Measurements from ENCODE around the gene HEMGN.

Gene HEMGN

GRCh38 chr9:97900738-97901565, 37.0 kb downstream of the HEMGN start:
- Histone ChIP-seq H2BK12ac (ENCODE audit: low read length) (no peak overlapping the region), H3K27ac (replicated peaks; ENCODE audit: low read length) (no peak overlapping the region), H3K4me3 (ENCODE audit: low read length in 2 of 2) (no peak overlapping the region), H2BK5ac (ENCODE audit: low read length) (no peak overlapping the region), H3K9ac (ENCODE audit: low read depth, low read length, poor library complexity) (no peak overlapping the region), H4K8ac (ENCODE audit: low read depth, low read length) (no peak overlapping the region), H3K23ac (ENCODE audit: low read depth, low read length, poor library complexity) (no peak overlapping the region), H3K4me2 (ENCODE audit: insufficient read depth, low read length, poor library complexity, severe bottlenecking) (no peak overlapping the region), H3K36me3 (replicated peaks in 1 of 2; ENCODE audit: control insufficient read depth in 2 of 2, insufficient read depth in 2 of 2, low read length in 2 of 2) (peaks cover 2 to 8% of the 10 kb centered on the region in 2 donors), H3K79me1 (ENCODE audit: low read depth, low read length) (no peaks in the 10 kb centered on the region), H3K9me3 (replicated peaks in 1 of 2; ENCODE audit: control insufficient read depth in 2 of 2, insufficient read depth in 1 of 2, low read depth in 1 of 2, low read length in 2 of 2) (no peaks in the 10 kb centered on the region), H3K27me3 (ENCODE audit: control insufficient read depth in 3 of 3, insufficient read depth in 3 of 3, low read depth in 1 of 3, low read length in 3 of 3) (no peaks in the 10 kb centered on the region), H3K4ac (ENCODE audit: low read length) (no peak overlapping the region), H3K4me1 (ENCODE audit: control insufficient read depth in 2 of 2, insufficient read depth in 1 of 2, low read depth in 1 of 2, low read length in 2 of 2) (no peaks in the 10 kb centered on the region), H3K14ac (ENCODE audit: low read length) (no peak overlapping the region), H4K91ac (ENCODE audit: low read depth, low read length, poor library complexity) (no peak overlapping the region), H2BK15ac (ENCODE audit: low read length) (no peak overlapping the region), H2AFZ (ENCODE audit: low read length) (no peak overlapping the region), H2BK120ac (ENCODE audit: low read depth, low read length) (no peak overlapping the region), H2AK5ac (ENCODE audit: low read depth, low read length) (no peak overlapping the region), H3K18ac (ENCODE audit: low read length) (no peak overlapping the region)
- WGBS, 2 donors (ENCODE audit: extremely low coverage in 2 of 2, insufficient read length in 2 of 2, insufficient replicate concordance in 1 of 2), result no CpG with 5 or more reads among the region's 5 CpGs
- DNase-seq (ENCODE audit: low spot score), result peak; percentile 33

- no peak for DNase-seq (ENCODE audit: low spot score)
- Histone ChIP-seq H3K4ac (ENCODE audit: low read length) (no peak overlapping the region), H2AFZ (ENCODE audit: low read length) (no peak overlapping the region), H2AK5ac (ENCODE audit: low read depth, low read length) (no peak overlapping the region), H3K4me1 (ENCODE audit: control insufficient read depth in 2 of 2, insufficient read depth in 1 of 2, low read depth in 1 of 2, low read length in 2 of 2) (no peaks in the 10 kb centered on the region), H3K36me3 (replicated peaks in 1 of 2; ENCODE audit: control insufficient read depth in 2 of 2, insufficient read depth in 2 of 2, low read length in 2 of 2) (peaks cover 2 to 8% of the 10 kb centered on the region in 2 donors), H3K9ac (ENCODE audit: low read depth, low read length, poor library complexity) (no peak overlapping the region), H3K27me3 (ENCODE audit: control insufficient read depth in 3 of 3, insufficient read depth in 3 of 3, low read depth in 1 of 3, low read length in 3 of 3) (no peaks in the 10 kb centered on the region), H3K14ac (ENCODE audit: low read length) (no peak overlapping the region), H3K4me2 (ENCODE audit: insufficient read depth, low read length, poor library complexity, severe bottlenecking) (no peak overlapping the region), H4K8ac (ENCODE audit: low read depth, low read length) (no peak overlapping the region), H3K4me3 (ENCODE audit: low read length in 2 of 2) (no peak overlapping the region), H3K27ac (replicated peaks; ENCODE audit: low read length) (no peak overlapping the region), H3K79me1 (ENCODE audit: low read depth, low read length) (no peaks in the 10 kb centered on the region), H3K9me3 (replicated peaks in 1 of 2; ENCODE audit: control insufficient read depth in 2 of 2, insufficient read depth in 1 of 2, low read depth in 1 of 2, low read length in 2 of 2) (no peaks in the 10 kb centered on the region), H4K91ac (ENCODE audit: low read depth, low read length, poor library complexity) (no peak overlapping the region), H3K18ac (ENCODE audit: low read length) (no peak overlapping the region), H3K23ac (ENCODE audit: low read depth, low read length, poor library complexity) (no peak overlapping the region), H2BK15ac (ENCODE audit: low read length) (no peak overlapping the region), H2BK120ac (ENCODE audit: low read depth, low read length) (no peak overlapping the region), H2BK12ac (ENCODE audit: low read length) (no peak overlapping the region), H2BK5ac (ENCODE audit: low read length) (no peak overlapping the region)
- WGBS, 2 donors (ENCODE audit: extremely low coverage in 2 of 2, insufficient read length in 2 of 2, insufficient replicate concordance in 1 of 2), result no CpG with 5 or more reads among the region's 9 CpGs
Measured at GRCh38 chr9:97900103-97900737, 37.8 kb downstream of the HEMGN start.

GRCh38 chr9:97895695-97896332, 42.2 kb downstream of the HEMGN start:
- Histone ChIP-seq H2BK12ac (ENCODE audit: low read length) (no peak overlapping the region), H3K9ac (ENCODE audit: low read depth, low read length, poor library complexity) (no peak overlapping the region), H3K27me3 (ENCODE audit: control insufficient read depth in 3 of 3, insufficient read depth in 3 of 3, low read depth in 1 of 3, low read length in 3 of 3) (peaks cover 0 to 6% (median 0%) of the 10 kb centered on the region in 3 experiments), H3K9me3 (replicated peaks in 1 of 2; ENCODE audit: control insufficient read depth in 2 of 2, insufficient read depth in 1 of 2, low read depth in 1 of 2, low read length in 2 of 2) (peaks cover 5 to 6% of the 10 kb centered on the region in 2 donors), H3K36me3 (replicated peaks in 1 of 2; ENCODE audit: control insufficient read depth in 2 of 2, insufficient read depth in 2 of 2, low read length in 2 of 2) (peaks cover 0 to 2% of the 10 kb centered on the region in 2 donors), H4K91ac (ENCODE audit: low read depth, low read length, poor library complexity) (no peak overlapping the region), H4K8ac (ENCODE audit: low read depth, low read length) (no peak overlapping the region), H3K4ac (ENCODE audit: low read length) (no peak overlapping the region), H2BK120ac (ENCODE audit: low read depth, low read length) (no peak overlapping the region), H3K27ac (replicated peaks; ENCODE audit: low read length) (no peak overlapping the region), H3K18ac (ENCODE audit: low read length) (no peak overlapping the region), H3K79me1 (ENCODE audit: low read depth, low read length) (no peaks in the 10 kb centered on the region), H3K23ac (ENCODE audit: low read depth, low read length, poor library complexity) (no peak overlapping the region), H3K4me1 (ENCODE audit: control insufficient read depth in 2 of 2, insufficient read depth in 1 of 2, low read depth in 1 of 2, low read length in 2 of 2) (no peaks in the 10 kb centered on the region), H2AFZ (ENCODE audit: low read length) (no peak overlapping the region), H3K4me2 (ENCODE audit: insufficient read depth, low read length, poor library complexity, severe bottlenecking) (no peak overlapping the region), H3K14ac (ENCODE audit: low read length) (no peak overlapping the region), H2AK5ac (ENCODE audit: low read depth, low read length) (no peak overlapping the region), H2BK5ac (ENCODE audit: low read length) (no peak overlapping the region), H2BK15ac (ENCODE audit: low read length) (no peak overlapping the region), H3K4me3 (ENCODE audit: low read length in 2 of 2) (no peak overlapping the region)
- WGBS, 2 donors (ENCODE audit: extremely low coverage in 2 of 2, insufficient read length in 2 of 2, insufficient replicate concordance in 1 of 2), result no CpG with 5 or more reads among the region's 6 CpGs
- no peak for DNase-seq (ENCODE audit: low spot score)

GRCh38 chr9:97895211-97895610, 42.8 kb downstream of the HEMGN start:
- no peak overlapping the region for H3K4me3 ChIP-seq (ENCODE audit: low read length in 2 of 2)
- H3K27me3 ChIP-seq (ENCODE audit: control insufficient read depth in 3 of 3, insufficient read depth in 3 of 3, low read depth in 1 of 3, low read length in 3 of 3), result peaks cover 0 to 6% (median 0%) of the 10 kb centered on the region in 3 experiments
- H2BK120ac ChIP-seq (ENCODE audit: low read depth, low read length), result no peak overlapping the region
- no peak overlapping the region for H4K8ac ChIP-seq (ENCODE audit: low read depth, low read length)
- peaks cover 5 to 6% of the 10 kb centered on the region in 2 donors for H3K9me3 ChIP-seq (replicated peaks in 1 of 2; ENCODE audit: control insufficient read depth in 2 of 2, insufficient read depth in 1 of 2, low read depth in 1 of 2, low read length in 2 of 2)
- H2AFZ ChIP-seq (ENCODE audit: low read length), result no peak overlapping the region
- H3K4ac ChIP-seq (ENCODE audit: low read length), result no peak overlapping the region
- H3K23ac ChIP-seq (ENCODE audit: low read depth, low read length, poor library complexity), result no peak overlapping the region
- no peaks in the 10 kb centered on the region for H3K79me1 ChIP-seq (ENCODE audit: low read depth, low read length)
- H2BK15ac ChIP-seq (ENCODE audit: low read length), result no peak overlapping the region
- no peak for DNase-seq (ENCODE audit: low spot score)
- H2BK12ac ChIP-seq (ENCODE audit: low read length), result no peak overlapping the region
- H3K27ac ChIP-seq (replicated peaks; ENCODE audit: low read length), result no peak overlapping the region
- H3K4me1 ChIP-seq (ENCODE audit: control insufficient read depth in 2 of 2, insufficient read depth in 1 of 2, low read depth in 1 of 2, low read length in 2 of 2), result no peaks in the 10 kb centered on the region
- no CpG with 5 or more reads among the region's 1 CpG for WGBS, 2 donors (ENCODE audit: extremely low coverage in 2 of 2, insufficient read length in 2 of 2, insufficient replicate concordance in 1 of 2)
- H2BK5ac ChIP-seq (ENCODE audit: low read length), result no peak overlapping the region
- H3K4me2 ChIP-seq (ENCODE audit: insufficient read depth, low read length, poor library complexity, severe bottlenecking), result no peak overlapping the region
- no peak overlapping the region for H2AK5ac ChIP-seq (ENCODE audit: low read depth, low read length)
- no peak overlapping the region for H3K18ac ChIP-seq (ENCODE audit: low read length)
- H3K9ac ChIP-seq (ENCODE audit: low read depth, low read length, poor library complexity), result no peak overlapping the region
- no peak overlapping the region for H4K91ac ChIP-seq (ENCODE audit: low read depth, low read length, poor library complexity)
- H3K36me3 ChIP-seq (replicated peaks in 1 of 2; ENCODE audit: control insufficient read depth in 2 of 2, insufficient read depth in 2 of 2, low read length in 2 of 2), result peaks cover 0 to 1% of the 10 kb centered on the region in 2 donors
- H3K14ac ChIP-seq (ENCODE audit: low read length), result no peak overlapping the region
